HUES64 (cell line): ENCODE measurements around the gene TARS1.

Experiments used
- H3K27ac ChIP-seq: 2 replicates; pipeline ENCODE4 v1.7.0; 2013; ENCODE audit warnings: low read depth, low read length, inconsistent platforms
- H3K27me3 ChIP-seq: 2 replicates; pipeline ENCODE4 v1.6.1; 2013; ENCODE audit warnings: mild to moderate bottlenecking, low read length; ENCODE audit not compliant: insufficient read depth
- H3K36me3 ChIP-seq: 2 replicates; pipeline ENCODE4 v1.6.1; 2013; ENCODE audit warnings: mild to moderate bottlenecking, low read length; ENCODE audit not compliant: insufficient read depth
- H3K4me1 ChIP-seq: 2 replicates; pipeline ENCODE4 v1.6.1; 2013; ENCODE audit warnings: mild to moderate bottlenecking, low read length, moderate library complexity; ENCODE audit not compliant: insufficient read depth
- H3K4me3 ChIP-seq: 2 replicates; pipeline ENCODE4 v1.5.1; 2013; ENCODE audit warnings: mild to moderate bottlenecking, low read length, moderate library complexity
- H3K9ac ChIP-seq: 2 replicates; pipeline ENCODE4 v1.6.1; 2013; ENCODE audit warnings: mild to moderate bottlenecking, low read depth, low read length
- H3K9me3 ChIP-seq: 2 replicates; pipeline ENCODE4 v1.6.1; 2013; ENCODE audit warnings: low read depth, low read length; ENCODE audit not compliant: insufficient read depth
- WGBS: fragments of 150-250, 120-280 bp; methylation state at CpG from one replicate; pipeline ENCODE4 v1.1.7; 2013; ENCODE audit warnings: missing lambda C conversion rate; 5-methylcytosine and 5-hydroxymethylcytosine counted together

Gene TARS1

DNA sequence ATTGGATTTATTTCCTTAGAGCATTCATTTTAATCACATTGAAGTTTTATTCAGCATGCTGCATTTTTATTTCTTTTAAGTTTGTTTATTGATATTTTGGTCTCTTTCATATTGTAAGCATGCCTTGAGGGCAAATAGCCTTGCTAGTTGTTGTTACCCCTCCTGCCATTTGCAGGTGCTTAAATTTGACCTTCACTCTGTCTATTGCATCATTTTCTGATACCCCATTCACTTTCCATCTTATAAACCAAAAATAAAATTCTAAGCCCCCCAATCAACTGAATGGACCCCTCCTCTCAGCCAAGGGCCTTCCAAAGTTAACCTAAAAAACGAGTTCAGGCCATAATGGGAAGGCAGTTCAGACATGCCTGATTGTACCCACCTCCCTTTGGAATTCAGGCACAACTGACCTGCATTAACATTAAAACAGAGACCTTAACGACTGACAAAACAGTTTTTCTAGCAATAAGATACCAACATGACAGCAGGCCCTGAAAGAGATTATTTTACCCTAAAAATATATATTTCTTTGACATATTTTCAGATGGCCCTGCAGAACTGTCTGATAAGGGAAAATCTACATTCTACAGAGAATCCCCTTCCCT lies 32.1 kb downstream of the TARS1 start:
- H3K4me1 ChIP-seq, result peaks cover 19% of the 10 kb centered on the region
- no peaks in the 10 kb centered on the region for H3K27me3 ChIP-seq
- H3K9ac ChIP-seq, result peak overlapping the region; percentile 20; the same call in 1 of the 2 replicates
- H3K4me3 ChIP-seq, result no peak overlapping the region
- H3K9me3 ChIP-seq, result no peaks in the 10 kb centered on the region
- peaks cover 93% of the 10 kb centered on the region for H3K36me3 ChIP-seq
- 10% methylated on average over 2 of the region's 2 CpGs for WGBS
- peak overlapping the region; percentile 88 for H3K27ac ChIP-seq

DNA sequence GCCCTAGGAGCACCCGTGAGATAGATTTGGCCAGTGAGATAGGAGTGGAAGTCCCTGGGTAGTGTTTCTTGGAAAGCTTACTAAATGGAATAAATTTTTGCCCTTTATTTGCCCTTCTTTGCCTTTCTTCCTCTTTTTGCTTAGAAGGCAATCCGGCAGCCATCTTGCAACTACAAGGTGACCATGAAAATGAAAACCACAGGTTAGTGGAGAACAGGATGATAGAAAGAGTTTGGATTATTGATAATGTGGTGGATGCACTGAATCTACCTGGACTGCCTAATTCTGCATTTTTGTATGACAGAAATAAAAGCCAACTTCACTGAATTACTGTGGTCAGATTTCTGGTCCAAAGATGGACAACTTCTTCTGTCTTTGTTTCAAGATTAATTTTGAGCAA lies 33.2 kb downstream of the TARS1 start:
- Histone ChIP-seq H3K27ac (no peak overlapping the region), H3K9ac (no peak overlapping the region), H3K36me3 (peaks cover 85% of the 10 kb centered on the region), H3K4me1 (peaks cover 19% of the 10 kb centered on the region), H3K9me3 (no peaks in the 10 kb centered on the region), H3K27me3 (no peaks in the 10 kb centered on the region), H3K4me3 (no peak overlapping the region)
- 91% methylated on average over 2 of the region's 2 CpGs for WGBS

DNA sequence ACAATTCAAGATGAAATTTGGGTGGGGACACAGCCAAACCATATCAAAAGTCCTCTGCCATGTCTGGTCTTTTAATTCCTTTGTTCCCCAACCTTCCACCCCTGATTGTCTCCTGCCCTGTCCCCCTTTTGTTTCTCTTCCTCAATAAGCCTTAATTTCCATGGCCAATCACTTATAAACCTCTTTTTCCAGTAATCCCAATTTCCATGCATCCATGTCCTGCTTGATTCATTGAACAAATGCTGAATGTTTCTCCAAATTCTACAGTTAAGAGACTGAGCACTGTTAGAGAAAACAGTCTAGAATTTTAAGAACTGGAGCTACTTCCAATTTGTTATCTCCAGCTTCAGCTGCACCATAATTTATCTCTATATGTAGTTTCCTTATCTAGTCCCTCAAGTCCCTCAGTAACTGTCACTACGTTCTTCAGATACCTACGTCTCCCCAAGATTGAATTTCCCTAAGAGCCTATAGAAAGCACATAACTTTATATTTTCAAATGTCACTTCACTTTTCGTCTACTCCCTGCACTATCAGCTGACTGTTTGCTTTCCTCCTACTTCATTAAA lies 34.2 kb downstream of the TARS1 start:
- 95% methylated on average over 3 of the region's 3 CpGs for WGBS
- Histone ChIP-seq H3K36me3 (peaks cover 82% of the 10 kb centered on the region), H3K27me3 (no peaks in the 10 kb centered on the region), H3K4me1 (peaks cover 19% of the 10 kb centered on the region), H3K9ac (no peak overlapping the region), H3K27ac (no peak overlapping the region), H3K4me3 (no peak overlapping the region), H3K9me3 (no peaks in the 10 kb centered on the region)

DNA sequence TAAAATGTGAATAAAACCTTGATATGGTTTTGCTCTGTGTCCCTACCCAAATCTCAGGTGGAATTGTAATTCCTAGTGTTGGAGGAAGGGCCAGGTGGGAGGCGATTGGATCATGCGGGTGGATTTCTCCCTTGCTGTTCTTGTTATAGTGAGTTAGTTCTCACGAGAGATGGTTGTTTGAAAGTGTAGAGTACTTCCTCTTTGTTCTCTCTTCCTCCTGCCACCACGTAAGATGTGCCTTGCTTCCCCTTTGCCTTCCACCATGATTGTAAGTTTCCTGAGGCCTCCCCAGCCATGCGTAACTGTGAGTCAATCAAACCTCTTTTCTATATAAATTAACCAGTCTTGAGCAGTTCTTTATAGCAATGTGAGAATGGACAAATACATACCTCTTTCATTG lies 34.9 kb downstream of the TARS1 start:
- H3K4me3 ChIP-seq, result no peak overlapping the region
- H3K27me3 ChIP-seq, result no peaks in the 10 kb centered on the region
- peaks cover 19% of the 10 kb centered on the region for H3K4me1 ChIP-seq
- no peaks in the 10 kb centered on the region for H3K9me3 ChIP-seq
- H3K27ac ChIP-seq, result no peak overlapping the region
- peaks cover 77% of the 10 kb centered on the region for H3K36me3 ChIP-seq
- WGBS, result 97% methylated on average over 4 of the region's 5 CpGs
- no peak overlapping the region for H3K9ac ChIP-seq

DNA sequence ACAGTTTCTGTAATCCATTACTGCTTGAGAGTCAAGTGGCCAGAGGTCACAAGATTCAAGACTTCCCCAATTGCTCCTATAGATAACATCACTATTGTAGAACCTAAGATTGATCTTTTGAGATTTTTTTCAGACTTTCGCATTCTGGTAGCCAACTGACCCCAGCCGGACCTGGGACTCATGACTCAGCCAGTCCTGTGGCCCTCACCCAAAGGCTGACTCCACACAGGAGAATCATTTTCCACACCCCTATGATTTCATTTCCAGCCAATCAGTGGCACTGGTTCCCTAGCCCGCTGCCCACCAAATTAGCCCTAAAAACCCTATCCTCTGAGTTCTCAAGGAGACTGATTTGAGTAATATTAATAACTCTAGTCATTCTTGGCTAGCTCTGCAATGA lies 36.2 kb downstream of the TARS1 start:
- peaks cover 64% of the 10 kb centered on the region for H3K36me3 ChIP-seq

DNA sequence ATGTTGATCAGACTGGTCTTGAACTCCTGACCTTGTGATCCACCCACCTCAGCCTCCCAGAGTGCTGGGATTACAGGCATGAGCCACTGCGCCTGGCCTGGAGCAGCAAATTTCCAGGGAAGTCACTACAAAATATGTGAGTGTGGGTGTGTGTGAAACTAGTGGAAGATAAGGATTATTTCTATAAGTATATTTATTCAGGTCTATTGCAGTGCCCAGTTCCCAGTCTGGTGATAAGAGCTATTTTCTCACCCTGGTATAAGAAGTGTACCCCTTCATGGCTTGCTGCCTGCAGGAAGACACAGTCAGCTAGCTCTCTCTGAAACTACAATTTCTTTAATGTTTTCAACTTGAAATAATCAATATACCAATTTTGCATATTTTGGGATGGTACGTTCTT lies 37.1 kb downstream of the TARS1 start:
- peaks cover 20% of the 10 kb centered on the region for H3K4me1 ChIP-seq
- H3K36me3 ChIP-seq, result peaks cover 57% of the 10 kb centered on the region
- no peak overlapping the region for H3K27ac ChIP-seq
- WGBS, result 95% methylated on average over 2 of the region's 2 CpGs
- no peak overlapping the region for H3K4me3 ChIP-seq
- H3K9me3 ChIP-seq, result no peaks in the 10 kb centered on the region
- H3K9ac ChIP-seq, result no peak overlapping the region
- no peaks in the 10 kb centered on the region for H3K27me3 ChIP-seq

More for the DNA sequence above, 36.2 kb downstream of the TARS1 start:
- H3K9me3 ChIP-seq, result no peaks in the 10 kb centered on the region
- 98% methylated on average over 3 of the region's 3 CpGs for WGBS
- H3K9ac ChIP-seq, result no peak overlapping the region
- no peak overlapping the region for H3K27ac ChIP-seq
- H3K27me3 ChIP-seq, result no peaks in the 10 kb centered on the region
- peaks cover 21% of the 10 kb centered on the region for H3K4me1 ChIP-seq
- H3K4me3 ChIP-seq, result no peak overlapping the region

DNA sequence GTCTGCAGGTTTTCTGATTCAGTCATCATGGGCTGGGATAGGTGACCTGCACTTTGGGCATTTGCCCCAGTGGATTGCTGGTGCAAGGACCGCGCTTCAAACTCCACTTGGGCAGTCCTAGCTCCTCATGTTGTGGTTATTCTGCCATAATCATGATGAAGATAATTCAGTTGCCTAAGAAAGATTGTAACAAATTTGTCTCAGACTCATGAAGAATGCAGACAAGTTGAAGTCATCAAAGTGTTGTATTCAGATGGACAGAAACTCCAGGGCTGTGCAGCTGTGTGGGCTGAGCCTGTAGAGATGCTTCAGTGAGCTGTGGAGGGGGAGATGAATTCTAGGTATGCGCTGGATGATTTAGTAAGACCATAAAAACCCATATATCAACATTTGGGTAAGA lies 38.5 kb downstream of the TARS1 start:
- H3K36me3 ChIP-seq, result peaks cover 43% of the 10 kb centered on the region
- 99% methylated on average over 2 of the region's 3 CpGs for WGBS
- H3K9me3 ChIP-seq, result no peaks in the 10 kb centered on the region
- no peak overlapping the region for H3K9ac ChIP-seq
- no peak overlapping the region for H3K27ac ChIP-seq
- peaks cover 10% of the 10 kb centered on the region for H3K4me1 ChIP-seq
- H3K27me3 ChIP-seq, result no peaks in the 10 kb centered on the region
- H3K4me3 ChIP-seq, result no peak overlapping the region

DNA sequence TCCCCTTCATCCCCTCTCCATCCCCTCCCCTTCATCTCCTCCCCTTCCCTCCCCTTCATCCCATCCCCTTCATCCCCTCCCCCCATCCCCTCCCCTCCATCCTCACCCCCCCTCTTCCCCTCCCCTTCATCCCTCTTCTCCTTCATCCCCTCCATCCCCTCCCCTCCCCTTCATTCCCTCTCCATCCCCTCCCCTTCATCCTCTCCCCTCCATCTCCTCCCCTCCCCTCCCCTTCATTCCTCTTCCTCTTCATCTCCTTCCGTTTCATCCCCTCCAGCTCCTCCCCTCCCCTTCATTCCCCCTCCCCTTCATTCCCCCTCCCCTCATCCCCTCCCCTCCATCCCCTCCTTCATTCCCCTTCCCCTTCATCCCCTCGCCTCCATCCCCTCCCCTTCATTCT lies 40.1 kb downstream of the TARS1 start:
- Histone ChIP-seq H3K9me3 (no peaks in the 10 kb centered on the region), H3K4me1 (peaks cover 12% of the 10 kb centered on the region), H3K36me3 (peaks cover 27% of the 10 kb centered on the region), H3K4me3 (no peak overlapping the region), H3K9ac (no peak overlapping the region), H3K27me3 (no peaks in the 10 kb centered on the region), H3K27ac (no peak overlapping the region)
- 71% methylated on average over 2 of the region's 2 CpGs for WGBS

DNA sequence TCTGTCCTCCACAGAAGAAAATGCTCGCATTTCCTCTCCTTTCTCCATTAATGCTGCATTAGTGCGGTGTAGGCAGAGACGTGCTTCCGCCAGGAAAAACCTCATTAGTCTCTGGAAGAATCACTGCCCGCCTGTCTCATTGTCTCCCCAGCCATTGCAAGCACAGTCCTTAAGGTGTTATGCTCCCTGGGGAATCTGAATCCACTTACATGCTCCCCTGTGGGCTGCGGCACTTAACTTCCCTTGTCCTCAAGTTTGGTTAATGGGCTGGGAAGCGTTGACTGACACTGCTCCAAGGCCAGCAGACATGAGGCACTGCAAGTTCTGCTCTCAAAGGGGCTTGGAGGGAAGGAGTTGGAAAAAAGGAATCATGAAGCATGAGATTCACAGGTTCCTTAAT lies 41.6 kb downstream of the TARS1 start:
- H3K36me3 ChIP-seq, result peaks cover 12% of the 10 kb centered on the region; the same call in 1 of the 2 replicates
- H3K9me3 ChIP-seq, result no peaks in the 10 kb centered on the region
- H3K4me3 ChIP-seq, result no peak overlapping the region
- H3K9ac ChIP-seq, result no peak overlapping the region
- no peak overlapping the region for H3K27ac ChIP-seq
- WGBS, result 36% methylated on average over 7 of the region's 7 CpGs
- peaks cover 18% of the 10 kb centered on the region for H3K4me1 ChIP-seq
- H3K27me3 ChIP-seq, result no peaks in the 10 kb centered on the region

DNA sequence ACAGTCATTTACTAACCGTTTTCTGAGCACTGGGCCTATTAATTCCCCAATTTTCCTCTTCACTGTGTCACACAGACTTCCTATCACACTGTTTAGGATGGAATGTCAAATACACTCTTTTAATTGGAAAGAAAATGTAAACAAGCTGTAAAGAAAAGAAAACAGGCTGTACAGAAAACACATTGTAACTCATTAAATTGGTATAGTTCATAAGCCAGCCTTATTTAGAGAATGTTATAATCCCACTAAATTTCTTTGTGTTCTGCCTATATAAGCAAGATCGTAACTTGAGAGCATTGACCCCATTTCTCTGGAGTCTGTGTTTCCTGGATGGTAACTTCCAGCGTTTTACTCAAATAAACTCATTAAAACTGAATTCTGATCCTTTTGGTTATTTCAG lies 46.5 kb downstream of the TARS1 start:
- WGBS, result 87% methylated on average over 3 of the region's 3 CpGs
- no peak overlapping the region for H3K27ac ChIP-seq
- no peaks in the 10 kb centered on the region for H3K27me3 ChIP-seq
- peaks cover 14% of the 10 kb centered on the region for H3K4me1 ChIP-seq
- H3K9ac ChIP-seq, result no peak overlapping the region
- no peaks in the 10 kb centered on the region for H3K36me3 ChIP-seq
- no peak overlapping the region for H3K4me3 ChIP-seq
- H3K9me3 ChIP-seq, result peaks cover 9% of the 10 kb centered on the region

DNA sequence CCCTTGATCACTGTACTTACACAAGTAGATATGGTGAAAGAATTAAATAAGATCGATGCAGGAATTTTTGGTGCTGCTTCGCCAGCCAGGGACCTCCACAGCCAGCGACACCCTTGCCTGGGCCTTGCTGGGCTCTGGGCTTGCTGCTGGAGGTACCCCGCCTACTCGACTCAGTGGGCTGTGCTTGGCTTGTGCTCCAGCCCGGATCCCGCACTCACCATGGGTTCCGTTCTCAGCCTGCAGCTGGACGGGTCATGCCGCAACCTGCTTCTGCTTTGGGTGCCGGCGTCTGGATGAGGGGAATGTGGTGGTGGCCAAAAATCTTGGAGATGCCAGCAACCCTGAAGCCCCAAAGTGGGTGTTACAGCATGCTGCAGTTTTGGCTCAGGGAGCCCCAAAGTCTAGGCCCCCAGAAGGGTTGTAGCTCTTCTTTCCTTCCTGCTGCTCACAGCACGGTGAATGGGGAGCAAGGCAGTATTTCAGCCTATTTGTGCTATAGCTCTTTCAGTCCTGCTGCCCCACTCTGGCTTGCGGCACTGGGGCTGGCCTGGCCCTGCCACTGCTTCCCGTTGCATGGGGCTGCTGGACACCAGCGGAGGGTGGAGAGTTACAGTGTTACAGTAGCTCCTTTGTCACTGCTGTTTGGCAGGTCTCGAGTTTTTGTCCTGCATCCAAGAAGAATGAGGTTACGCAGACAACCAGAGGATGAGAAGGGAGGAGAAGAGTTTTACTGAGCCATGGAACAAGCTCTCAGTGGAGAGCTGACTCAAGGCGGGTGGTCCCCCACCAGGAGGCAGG lies 48.0 kb downstream of the TARS1 start:
- Histone ChIP-seq H3K4me1 (peaks cover 8% of the 10 kb centered on the region; the same call in 1 of the 2 replicates), H3K27ac (no peak overlapping the region), H3K9ac (no peak overlapping the region), H3K36me3 (no peaks in the 10 kb centered on the region), H3K4me3 (no peak overlapping the region), H3K27me3 (no peaks in the 10 kb centered on the region), H3K9me3 (peaks cover 9% of the 10 kb centered on the region)
- WGBS, result 95% methylated on average over 19 of the region's 19 CpGs
